HepG2 (cell line): ENCODE results near the gene MTURN. TPM values are rescaled to one million over a fixed set of nuclear protein-coding genes. Genes with fewer than 3 reads are reported as not detected.

Experiments used
- ATAC-seq: fragments of 200-7000 bp; cut with Tn5 transposase; 3 replicates; pipeline ENCODE4 v1.9.1; 2020; ENCODE audit warnings: mild to moderate bottlenecking, moderate library complexity
- BruUV-seq: library from RNA; stranded (reverse); fragments of 400-500 nt; replicated peaks from 2 replicates; lab custom pipeline; 2021; lab: Mats Ljungman, UMichigan
- CTCF ChIA-PET: fragments of 300-600 bp; formaldehyde crosslinking; extraction: SDS; loops from one replicate; lab custom pipeline; 2021; ENCODE audit warnings: low total read pairs, inconsistent platforms, low intra/inter-chr PET ratio; lab: Yijun Ruan, JAX
- POLR2A ChIA-PET: fragments of 350-600 bp; sonication (Branson Sonifier 250); formaldehyde crosslinking; loops from one replicate; lab custom pipeline; 2020; ENCODE audit warnings: antibody characterized with exemption, inconsistent platforms; lab: Yijun Ruan, JAX
- DNase-seq: peaks from one replicate; pipeline ENCODE4 v3.0.0-alpha.2; 2015; ENCODE audit warnings: low spot score
- FAIRE-seq: peaks from 3 replicates; lab custom pipeline; 2011; peaks lifted over from hg19 to GRCh38; lab: Jason Lieb, UNC
- H2AFZ ChIP-seq: one replicate; pipeline ENCODE4 v1.6.1; 2011; ENCODE audit warnings: low read length, inconsistent platforms
- H3K27ac ChIP-seq: fragments of 300-600 bp; 3 replicates; pipeline ENCODE4 v1.8.0; 2011; ENCODE audit warnings: mixed run types, mild to moderate bottlenecking, mixed read lengths, low read length, inconsistent platforms; ENCODE audit not compliant: insufficient read depth; ENCODE audit errors: extremely low read length
- H3K27me3 ChIP-seq, 2 experiments: fragments of 200-600 bp in 1 of 2; 2 replicates in 1 of 2; 3 replicates in 1 of 2; pipeline versions ENCODE4 v1.6.0 to v1.8.0; 2011; ENCODE audit warnings: low read length in 2 of 2, mild to moderate bottlenecking in 2 of 2, moderate library complexity in 2 of 2, inconsistent platforms in 1 of 2; ENCODE audit not compliant: insufficient read depth in 2 of 2, control insufficient read depth in 1 of 2
- H3K36me3 ChIP-seq, 2 experiments: fragments of 200-600 bp in 1 of 2; replicated peaks in 1 of 2; 2 replicates in 1 of 2; 3 replicates in 1 of 2; pipeline versions ENCODE4 v1.5.1 to v1.8.0; 2011; ENCODE audit warnings: low read length in 2 of 2, inconsistent platforms in 1 of 2; ENCODE audit not compliant: insufficient read depth in 2 of 2, control insufficient read depth in 1 of 2
- H3K4me1 ChIP-seq: 2 replicates; pipeline ENCODE4 v1.5.1; 2012; ENCODE audit warnings: low read length, inconsistent platforms; ENCODE audit not compliant: insufficient read depth
- H3K4me2 ChIP-seq: 2 replicates; pipeline ENCODE4 v1.6.0; 2011; ENCODE audit warnings: low read depth, low read length, inconsistent platforms
- H3K4me3 ChIP-seq, 3 experiments: fragments of 200-600 bp in 1 of 3; sonication (generic), shearing (Covaris generic) in 1 of 3; replicated peaks in 1 of 3; 2 replicates each; pipeline ENCODE4 v1.5.1; 2011 to 2016; ENCODE audit warnings: low read length in 3 of 3, inconsistent platforms in 2 of 3, low read depth in 2 of 3, mild to moderate bottlenecking in 2 of 3, control low read depth in 1 of 3, mixed read lengths in 1 of 3; ENCODE audit not compliant: insufficient read depth in 1 of 3
- H3K79me2 ChIP-seq: one replicate; pipeline ENCODE4 v1.6.1; 2011; ENCODE audit warnings: low read length, inconsistent platforms; ENCODE audit not compliant: insufficient read depth
- H3K9ac ChIP-seq: 2 replicates; pipeline ENCODE4 v1.6.0; 2011; ENCODE audit warnings: mild to moderate bottlenecking, low read depth, low read length, inconsistent platforms; ENCODE audit not compliant: insufficient read depth
- H3K9me3 ChIP-seq: 2 replicates; pipeline ENCODE4 v1.5.1; 2012; ENCODE audit warnings: mild to moderate bottlenecking, low read length
- H4K20me1 ChIP-seq: 2 replicates; pipeline ENCODE4 v1.6.0; 2011; ENCODE audit warnings: inconsistent platforms, mild to moderate bottlenecking, low read length, moderate library complexity; ENCODE audit not compliant: insufficient read depth
- BCL6 ChIP-seq: IDR thresholded peaks from 2 replicates; pipeline ENCODE4 v1.6.1; 2016; ENCODE audit warnings: missing genetic modification reagents, missing compliant biosample characterization
- EZH2 ChIP-seq: conservative IDR thresholded peaks from 2 replicates; pipeline ENCODE4 v1.6.1; 2012; ENCODE audit warnings: mild to moderate bottlenecking, low read depth, low read length, moderate library complexity
- HNRNPLL ChIP-seq: fragments of 200-400 bp; formaldehyde crosslinking; IDR thresholded peaks from 2 replicates; pipeline ENCODE4 v1.6.1; 2017; ENCODE audit warnings: mild to moderate bottlenecking, low read depth, low read length; ENCODE audit not compliant: poor library complexity, severe bottlenecking
- MAZ ChIP-seq, 2 experiments: sonication (generic) in 1 of 2; formaldehyde crosslinking in 1 of 2; IDR thresholded peaks; 2 replicates each; pipeline versions ENCODE4 v1.5.0 to v1.6.1; 2012 to 2020; ENCODE audit warnings: low read depth in 2 of 2, mild to moderate bottlenecking in 2 of 2, borderline replicate concordance in 1 of 2, improper control_type of control experiment in 1 of 2, low read length in 1 of 2, missing genetic modification reagents in 1 of 2, moderate library complexity in 1 of 2
- MED8 ChIP-seq: sonication (generic); formaldehyde crosslinking; IDR thresholded peaks from 2 replicates; pipeline ENCODE4 v1.8.1; 2023; ENCODE audit warnings: mild to moderate bottlenecking, missing genetic modification reagents; ENCODE audit not compliant: insufficient replicate concordance
- NFYC ChIP-seq: IDR thresholded peaks from 2 replicates; pipeline ENCODE4 v1.6.1; 2016; ENCODE audit warnings: missing genetic modification reagents, missing compliant biosample characterization
- NR1H2 ChIP-seq: sonication (generic); formaldehyde crosslinking; IDR thresholded peaks from 2 replicates; pipeline ENCODE4 v1.8.1; 2022; ENCODE audit warnings: low read depth, missing genetic modification reagents, borderline replicate concordance
- RXRB ChIP-seq: IDR thresholded peaks from 2 replicates; pipeline ENCODE4 v1.6.1; 2016; ENCODE audit warnings: borderline replicate concordance, missing genetic modification reagents, missing compliant biosample characterization
- ZNF547 ChIP-seq: sonication (generic); formaldehyde crosslinking; IDR thresholded peaks from 2 replicates; pipeline ENCODE4 v1.5.1; 2020; ENCODE audit warnings: mild to moderate bottlenecking, missing genetic modification reagents
- WGBS: methylation state at CpG from one replicate; pipeline ENCODE4 v1.1.6; 2017; ENCODE audit warnings: low lambda C conversion rate; 5-methylcytosine and 5-hydroxymethylcytosine counted together
- in situ Hi-C: cut with HindIII; loops from 2 replicates; pipeline ENCODE4 v1.10.0; 2017; ENCODE audit warnings: low pct_unique_long_range_greater_than_20kb; ENCODE audit not compliant: extremely low pct_ligation_motif_present
- intact Hi-C: fragments of 100-400 bp; cut with micrococcal nuclease; formaldehyde crosslinking; loops from one replicate; pipeline ENCODE4 v1.10.0; 2022; ENCODE audit not compliant: unreplicated experiment
- polyA plus RNA-seq, 8 experiments: library from polyadenylated mRNA; depleted of rRNA in 3 of 8; stranded (reverse) in 7 of 8; unstranded in 1 of 8; fragments of >200 nt; fragmentation: Illumina TruSeq in 4 of 8; extraction: Trizol in 4 of 8; gene quantifications; 2 replicates each; pipeline versions ENCODE4 v1.2.1 to v1.2.3, GENCODE V29; 2011 to 2016; ENCODE audit warnings: low read depth in 4 of 8, missing spikeins in 1 of 8, mixed read lengths in 1 of 8; ENCODE audit not compliant: insufficient read depth in 1 of 8
- total RNA-seq, 5 experiments: library from RNA; depleted of rRNA; stranded (reverse); fragments of >200 nt; fragmentation: Illumina TruSeq; extraction: Trizol; gene quantifications; 2 replicates each; pipeline ENCODE4 v1.2.3, GENCODE V29; 2016; ENCODE audit warnings: low read depth in 1 of 5
- TF ChIP-seq, protein P1 (sequence below): sonication (generic); formaldehyde crosslinking; IDR thresholded peaks from 2 replicates; pipeline ENCODE4 v1.8.1; 2023; ENCODE audit warnings: mild to moderate bottlenecking, missing genetic modification reagents, borderline replicate concordance
- TF ChIP-seq, protein P2 (sequence below): sonication (generic); formaldehyde crosslinking; IDR thresholded peaks from 2 replicates; pipeline ENCODE4 v1.4.0; 2020; ENCODE audit warnings: mild to moderate bottlenecking, missing genetic modification reagents
- TF ChIP-seq, protein P3 (sequence below): IDR thresholded peaks from 2 replicates; pipeline ENCODE4 v1.6.1; 2012; ENCODE audit warnings: low read length, improper control_type of control experiment

MTURN gene
- total and polyA plus RNA-seq, 2 of the 13 experiments (the other 11 are each of a cell fraction or from before 2014, with no cell fraction given): 5.7 to 7.2 TPM

DNA sequence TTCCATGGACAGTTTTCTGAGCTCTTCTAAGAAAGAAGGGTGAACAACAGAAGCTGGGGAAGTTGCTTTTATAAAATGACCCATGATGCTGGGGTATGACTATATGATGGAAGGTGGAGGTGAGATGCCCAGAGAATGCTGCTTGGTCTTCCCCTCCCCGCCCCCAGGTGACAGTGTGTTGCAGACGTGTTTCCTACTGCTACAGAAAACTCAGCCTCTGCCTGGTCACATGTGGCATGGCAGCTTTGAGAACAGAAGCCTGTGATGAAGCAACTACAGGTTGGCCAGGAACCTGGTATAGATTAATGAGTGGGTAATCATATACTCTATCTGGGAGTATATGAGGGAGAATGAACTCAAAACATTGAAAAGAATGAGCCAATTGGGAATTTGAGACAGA lies 67.1 kb downstream of the MTURN start:
- Histone ChIP-seq H2AFZ (no peak overlapping the region), H3K4me1 (peaks cover 8% of the 10 kb centered on the region), H3K9ac (no peak overlapping the region), H3K27ac (no peak overlapping the region), H3K4me2 (no peak overlapping the region), H4K20me1 (no peaks in the 10 kb centered on the region), H3K4me3 (no peak overlapping the region), H3K79me2 (no peaks in the 10 kb centered on the region), H3K36me3 (no peaks in the 10 kb centered on the region), H3K9me3 (peaks cover 11% of the 10 kb centered on the region), H3K27me3 (peaks cover 0 to 2% of the 10 kb centered on the region in 2 experiments; a peak in 2 of 5 replicates)
- ChIA-PET CTCF (no interaction called here), POLR2A (no interaction called here)
- FAIRE-seq (no peak), DNase-seq (no peak), ATAC-seq (no peak)
- BruUV-seq: no TSS peak
- intact Hi-C loops: no loop called here
- in situ Hi-C loops: no loop called here
- WGBS: 0% methylated on average over 2 of the region's 2 CpGs
- TF ChIP-seq NFYC (CRISPR knock-in tag) (no peak), BCL6 (CRISPR knock-in tag) (no peak), MAZ (IDR thresholded peaks at IDR 0.05; ENCODE audit: borderline replicate concordance, low read depth, low read length) (no peak), MAZ (CRISPR knock-in tag; IDR thresholded peaks at IDR 0.05; ENCODE audit: low read depth) (no peak), ZNF547 (CRISPR knock-in tag) (no peak)
- TF ChIP-seq, protein P1, sequence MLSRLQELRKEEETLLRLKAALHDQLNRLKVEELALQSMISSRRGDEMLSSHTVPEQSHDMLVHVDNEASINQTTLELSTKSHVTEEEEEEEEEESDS (CRISPR knock-in tag): no peak

DNA sequence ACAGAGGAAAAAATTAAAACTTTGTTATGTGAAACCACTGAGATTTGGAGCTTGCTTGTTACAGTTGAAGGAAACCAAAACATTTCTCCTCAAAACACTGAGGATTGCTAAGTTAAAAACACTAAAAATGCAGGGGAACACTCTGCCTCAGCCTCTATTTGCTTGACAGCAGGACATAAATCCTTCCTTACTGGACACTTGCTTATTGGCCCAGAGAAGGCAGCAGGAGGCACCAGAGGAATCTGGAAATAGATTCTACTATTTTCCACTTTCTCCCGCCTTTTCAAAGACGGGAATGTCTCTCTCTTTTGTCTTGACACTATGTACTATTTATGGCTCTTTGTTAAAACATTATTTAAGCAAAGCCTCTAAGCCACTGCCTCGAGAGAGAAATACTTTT lies 67.9 kb downstream of the MTURN start:
- H3K27ac ChIP-seq: no peak overlapping the region
- peaks cover 4% of the 10 kb centered on the region; the same call in 1 of the 2 replicates for H3K9me3 ChIP-seq
- ATAC-seq (no peak), DNase-seq (no peak), FAIRE-seq (no peak)
- ChIA-PET POLR2A (no interaction called here), CTCF (no interaction called here)
- no peaks in the 10 kb centered on the region for H3K79me2 ChIP-seq
- intact Hi-C loops (no loop called here), in situ Hi-C loops (no loop called here)
- no peak overlapping the region for H2AFZ ChIP-seq
- no peak overlapping the region for H3K4me2 ChIP-seq
- peaks cover 0 to 2% of the 10 kb centered on the region in 2 experiments; a peak in 2 of 5 replicates for H3K27me3 ChIP-seq
- peaks cover 15% of the 10 kb centered on the region for H3K4me1 ChIP-seq
- H3K4me3 ChIP-seq: no peak overlapping the region
- no peak overlapping the region for H3K9ac ChIP-seq
- no TSS peak for BruUV-seq
- H4K20me1 ChIP-seq: no peaks in the 10 kb centered on the region
- no peaks in the 10 kb centered on the region for H3K36me3 ChIP-seq
- 9% methylated on average over 3 of the region's 3 CpGs for WGBS
- TF ChIP-seq, protein P2, sequence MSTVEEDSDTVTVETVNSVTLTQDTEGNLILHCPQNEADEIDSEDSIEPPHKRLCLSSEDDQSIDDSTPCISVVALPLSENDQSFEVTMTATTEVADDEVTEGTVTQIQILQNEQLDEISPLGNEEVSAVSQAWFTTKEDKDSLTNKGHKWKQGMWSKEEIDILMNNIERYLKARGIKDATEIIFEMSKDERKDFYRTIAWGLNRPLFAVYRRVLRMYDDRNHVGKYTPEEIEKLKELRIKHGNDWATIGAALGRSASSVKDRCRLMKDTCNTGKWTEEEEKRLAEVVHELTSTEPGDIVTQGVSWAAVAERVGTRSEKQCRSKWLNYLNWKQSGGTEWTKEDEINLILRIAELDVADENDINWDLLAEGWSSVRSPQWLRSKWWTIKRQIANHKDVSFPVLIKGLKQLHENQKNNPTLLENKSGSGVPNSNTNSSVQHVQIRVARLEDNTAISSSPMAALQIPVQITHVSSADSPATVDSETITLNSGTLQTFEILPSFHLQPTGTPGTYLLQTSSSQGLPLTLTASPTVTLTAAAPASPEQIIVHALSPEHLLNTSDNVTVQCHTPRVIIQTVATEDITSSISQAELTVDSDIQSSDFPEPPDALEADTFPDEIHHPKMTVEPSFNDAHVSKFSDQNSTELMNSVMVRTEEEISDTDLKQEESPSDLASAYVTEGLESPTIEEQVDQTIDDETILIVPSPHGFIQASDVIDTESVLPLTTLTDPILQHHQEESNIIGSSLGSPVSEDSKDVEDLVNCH (CRISPR knock-in tag): no peak
- TF ChIP-seq EZH2 (no peak), NR1H2 (no peak), MED8 (CRISPR knock-in tag) (no peak), HNRNPLL (no peak), RXRB (CRISPR knock-in tag) (no peak)
- TF ChIP-seq, protein P3, sequence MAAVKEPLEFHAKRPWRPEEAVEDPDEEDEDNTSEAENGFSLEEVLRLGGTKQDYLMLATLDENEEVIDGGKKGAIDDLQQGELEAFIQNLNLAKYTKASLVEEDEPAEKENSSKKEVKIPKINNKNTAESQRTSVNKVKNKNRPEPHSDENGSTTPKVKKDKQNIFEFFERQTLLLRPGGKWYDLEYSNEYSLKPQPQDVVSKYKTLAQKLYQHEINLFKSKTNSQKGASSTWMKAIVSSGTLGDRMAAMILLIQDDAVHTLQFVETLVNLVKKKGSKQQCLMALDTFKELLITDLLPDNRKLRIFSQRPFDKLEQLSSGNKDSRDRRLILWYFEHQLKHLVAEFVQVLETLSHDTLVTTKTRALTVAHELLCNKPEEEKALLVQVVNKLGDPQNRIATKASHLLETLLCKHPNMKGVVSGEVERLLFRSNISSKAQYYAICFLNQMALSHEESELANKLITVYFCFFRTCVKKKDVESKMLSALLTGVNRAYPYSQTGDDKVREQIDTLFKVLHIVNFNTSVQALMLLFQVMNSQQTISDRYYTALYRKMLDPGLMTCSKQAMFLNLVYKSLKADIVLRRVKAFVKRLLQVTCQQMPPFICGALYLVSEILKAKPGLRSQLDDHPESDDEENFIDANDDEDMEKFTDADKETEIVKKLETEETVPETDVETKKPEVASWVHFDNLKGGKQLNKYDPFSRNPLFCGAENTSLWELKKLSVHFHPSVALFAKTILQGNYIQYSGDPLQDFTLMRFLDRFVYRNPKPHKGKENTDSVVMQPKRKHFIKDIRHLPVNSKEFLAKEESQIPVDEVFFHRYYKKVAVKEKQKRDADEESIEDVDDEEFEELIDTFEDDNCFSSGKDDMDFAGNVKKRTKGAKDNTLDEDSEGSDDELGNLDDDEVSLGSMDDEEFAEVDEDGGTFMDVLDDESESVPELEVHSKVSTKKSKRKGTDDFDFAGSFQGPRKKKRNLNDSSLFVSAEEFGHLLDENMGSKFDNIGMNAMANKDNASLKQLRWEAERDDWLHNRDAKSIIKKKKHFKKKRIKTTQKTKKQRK: no peak
